A673 (cell line): ENCODE results near the gene TTC12. TPM values are rescaled to one million over a fixed set of nuclear protein-coding genes. Genes with fewer than 3 reads are reported as not detected.

Experiments
- BruUV-seq: library from RNA; stranded (reverse); fragments of 400-500 nt; replicated peaks from 2 replicates; lab custom pipeline; 2021; lab: Mats Ljungman, UMichigan
- CTCF ChIA-PET: fragments of 300-600 bp; sonication (Branson Sonifier 250); formaldehyde crosslinking; loops from one replicate; lab custom pipeline; 2022; ENCODE audit warnings: antibody characterized with exemption; lab: Charles Lee
- POLR2A ChIA-PET: fragments of 300-600 bp; sonication (Branson Sonifier 250); formaldehyde crosslinking; loops from one replicate; lab custom pipeline; 2022; ENCODE audit warnings: antibody characterized with exemption; ENCODE audit not compliant: low non-redundant PET; lab: Charles Lee
- DNase-seq: peaks from one replicate; pipeline ENCODE4 v3.0.0-alpha.2; 2015; ENCODE audit warnings: low spot score
- H3K27ac ChIP-seq: fragments of 200-600 bp; sonication (generic); 2 replicates; pipeline ENCODE4 v1.5.1; 2016; ENCODE audit warnings: mixed run types, low read depth, mild to moderate bottlenecking, mixed read lengths, antibody characterized with exemption, low read length; ENCODE audit not compliant: poor library complexity, severe bottlenecking
- H3K27me3 ChIP-seq: fragments of 200-600 bp; sonication (generic); replicated peaks from 2 replicates; pipeline ENCODE4 v1.6.1; 2017; ENCODE audit warnings: mixed run types, low read depth, mild to moderate bottlenecking, mixed read lengths, antibody characterized with exemption, low read length; ENCODE audit not compliant: insufficient read depth, poor library complexity
- H3K36me3 ChIP-seq: fragments of 200-600 bp; sonication (generic); 2 replicates; pipeline ENCODE4 v1.6.1; 2016; ENCODE audit warnings: mixed run types, mild to moderate bottlenecking, mixed read lengths, antibody characterized with exemption, low read length; ENCODE audit not compliant: insufficient read depth, poor library complexity, severe bottlenecking
- H3K4me1 ChIP-seq: fragments of 200-600 bp; sonication (generic); 2 replicates; pipeline ENCODE4 v1.6.1; 2017; ENCODE audit warnings: mixed run types, mild to moderate bottlenecking, mixed read lengths, antibody characterized with exemption, low read length; ENCODE audit not compliant: insufficient read depth, poor library complexity, severe bottlenecking
- H3K4me3 ChIP-seq: fragments of 200-600 bp; sonication (generic); 2 replicates; pipeline ENCODE4 v1.5.1; 2016; ENCODE audit warnings: low read depth, mixed run types, mild to moderate bottlenecking, mixed read lengths, low read length; ENCODE audit not compliant: poor library complexity, severe bottlenecking
- H3K9me3 ChIP-seq: fragments of 200-600 bp; sonication (generic); 2 replicates; pipeline ENCODE4 v1.6.1; 2016; ENCODE audit warnings: mixed run types, low read depth, mild to moderate bottlenecking, mixed read lengths, antibody characterized with exemption, low read length; ENCODE audit not compliant: poor library complexity, severe bottlenecking
- CTCF ChIP-seq: fragments of 300-800, 200-600 bp; sonication (generic); conservative IDR thresholded peaks from 2 replicates; pipeline ENCODE4 v1.5.1; 2017; ENCODE audit warnings: low read depth, mild to moderate bottlenecking, antibody characterized with exemption, low read length, moderate library complexity, mixed read lengths
- EZH2 ChIP-seq: fragments of 200-600 bp; sonication (generic); IDR thresholded peaks from 2 replicates; pipeline ENCODE4 v1.6.1; 2017; ENCODE audit warnings: borderline replicate concordance, low read depth, mild to moderate bottlenecking, mixed read lengths, antibody characterized with exemption, low read length; ENCODE audit not compliant: poor library complexity, severe bottlenecking
- intact Hi-C: fragments of 100-400 bp; cut with micrococcal nuclease; formaldehyde crosslinking; loops from one replicate; pipeline ENCODE4 v1.10.0; 2022; ENCODE audit not compliant: unreplicated experiment
- total RNA-seq: library from RNA; stranded (reverse); gene quantifications from 2 replicates; pipeline ENCODE4 v1.2.3, GENCODE V29; 2021

The TTC12 gene
- total RNA-seq, 1 experiment from 2014 or later: not detected

GRCh38 chr11:113392236-113392921, 78.0 kb downstream of the TTC12 start:
- CTCF ChIA-PET: no interaction called here
- no peaks in the 10 kb centered on the region for H3K36me3 ChIP-seq
- peaks cover 6% of the 10 kb centered on the region for H3K4me1 ChIP-seq
- no peaks in the 10 kb centered on the region for H3K9me3 ChIP-seq
- intact Hi-C loops: no loop called here
- no peak for TF ChIP-seq EZH2
- no peak for TF ChIP-seq CTCF
- H3K27me3 ChIP-seq: no peaks in the 10 kb centered on the region
- DNase-seq: no peak
- BruUV-seq: no TSS peak
- H3K4me3 ChIP-seq: no peak overlapping the region
- H3K27ac ChIP-seq: no peak overlapping the region
- POLR2A ChIA-PET: no interaction called here

- CTCF ChIA-PET: no interaction called here
These were observed 79.2 kb downstream of the TTC12 start for GRCh38 chr11:113393501-113393985.

GRCh38 chr11:113394919-113395318, 80.5 kb downstream of the TTC12 start:
- DNase-seq: no peak
- Histone ChIP-seq H3K27me3 (no peaks in the 10 kb centered on the region), H3K4me3 (no peak overlapping the region), H3K36me3 (no peaks in the 10 kb centered on the region), H3K27ac (no peak overlapping the region), H3K4me1 (no peaks in the 10 kb centered on the region), H3K9me3 (no peaks in the 10 kb centered on the region)
- TF ChIP-seq CTCF: no peak
- TF ChIP-seq EZH2: no peak
- ChIA-PET POLR2A (no interaction called here), CTCF (no interaction called here)
- BruUV-seq: no TSS peak
- intact Hi-C loops: no loop called here

More at GRCh38 chr11:113393501-113393985, 79.2 kb downstream of the TTC12 start:
- H3K4me3 ChIP-seq: no peak overlapping the region
- H3K9me3 ChIP-seq: no peaks in the 10 kb centered on the region
- H3K4me1 ChIP-seq: peaks cover 6% of the 10 kb centered on the region
- no peaks in the 10 kb centered on the region for H3K27me3 ChIP-seq
- DNase-seq: no peak
- H3K36me3 ChIP-seq: no peaks in the 10 kb centered on the region
- TF ChIP-seq EZH2: no peak
- no peak for TF ChIP-seq CTCF
- intact Hi-C loops: no loop called here
- POLR2A ChIA-PET: no interaction called here
- no peak overlapping the region for H3K27ac ChIP-seq
- BruUV-seq: no TSS peak
